ENCODE data around the gene HARS1. TPM values are rescaled to one million over a fixed set of nuclear protein-coding genes. Genes with fewer than 3 reads are reported as not detected.
A peak's percentile ranks its signal among the peaks of the same experiment; 100 is the strongest.
"Not testable (repeated sequence)": the region's sequence is repeated elsewhere in the genome, so short reads cannot be mapped to it uniquely, and the experiment has no call there.

Gene HARS1
- total and polyA plus RNA-seq, 10 of the 15 experiments (the other 5 are each of a cell fraction or from before 2014, with no cell fraction given): 12.0 to 93.8 (median 76.9) TPM

GRCh38 chr5:140664030-140664358 lies 27.2 kb downstream of the HARS1 start (continued):
- TF ChIP-seq, protein P1, sequence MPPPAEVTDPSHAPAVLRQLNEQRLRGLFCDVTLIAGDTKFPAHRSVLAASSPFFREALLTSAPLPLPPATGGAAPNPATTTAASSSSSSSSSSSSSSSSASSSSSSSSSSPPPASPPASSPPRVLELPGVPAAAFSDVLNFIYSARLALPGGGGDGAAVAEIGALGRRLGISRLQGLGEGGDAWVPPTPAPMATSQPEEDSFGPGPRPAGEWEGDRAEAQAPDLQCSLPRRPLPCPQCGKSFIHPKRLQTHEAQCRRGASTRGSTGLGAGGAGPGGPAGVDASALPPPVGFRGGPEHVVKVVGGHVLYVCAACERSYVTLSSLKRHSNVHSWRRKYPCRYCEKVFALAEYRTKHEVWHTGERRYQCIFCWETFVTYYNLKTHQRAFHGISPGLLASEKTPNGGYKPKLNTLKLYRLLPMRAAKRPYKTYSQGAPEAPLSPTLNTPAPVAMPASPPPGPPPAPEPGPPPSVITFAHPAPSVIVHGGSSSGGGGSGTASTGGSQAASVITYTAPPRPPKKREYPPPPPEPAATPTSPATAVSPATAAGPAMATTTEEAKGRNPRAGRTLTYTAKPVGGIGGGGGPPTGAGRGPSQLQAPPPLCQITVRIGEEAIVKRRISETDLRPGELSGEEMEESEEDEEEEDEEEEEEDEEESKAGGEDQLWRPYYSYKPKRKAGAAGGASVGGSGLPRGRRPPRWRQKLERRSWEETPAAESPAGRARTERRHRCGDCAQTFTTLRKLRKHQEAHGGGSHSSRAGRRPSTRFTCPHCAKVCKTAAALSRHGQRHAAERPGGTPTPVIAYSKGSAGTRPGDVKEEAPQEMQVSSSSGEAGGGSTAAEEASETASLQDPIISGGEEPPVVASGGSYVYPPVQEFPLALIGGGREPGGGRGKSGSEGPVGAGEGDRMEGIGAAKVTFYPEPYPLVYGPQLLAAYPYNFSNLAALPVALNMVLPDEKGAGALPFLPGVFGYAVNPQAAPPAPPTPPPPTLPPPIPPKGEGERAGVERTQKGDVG (CRISPR knock-in tag; IDR thresholded peaks at IDR 0.05): no peak
- TF ChIP-seq MTA3 (IDR thresholded peaks at IDR 0.05; ENCODE audit: borderline replicate concordance, low read length) (0 out of 2 replicates have a peak, but pooled peaks have one; percentile 24), HDAC6 (IDR thresholded peaks at IDR 0.05; ENCODE audit: unreplicated experiment) (no peak)
- TF ChIP-seq, protein P2, sequence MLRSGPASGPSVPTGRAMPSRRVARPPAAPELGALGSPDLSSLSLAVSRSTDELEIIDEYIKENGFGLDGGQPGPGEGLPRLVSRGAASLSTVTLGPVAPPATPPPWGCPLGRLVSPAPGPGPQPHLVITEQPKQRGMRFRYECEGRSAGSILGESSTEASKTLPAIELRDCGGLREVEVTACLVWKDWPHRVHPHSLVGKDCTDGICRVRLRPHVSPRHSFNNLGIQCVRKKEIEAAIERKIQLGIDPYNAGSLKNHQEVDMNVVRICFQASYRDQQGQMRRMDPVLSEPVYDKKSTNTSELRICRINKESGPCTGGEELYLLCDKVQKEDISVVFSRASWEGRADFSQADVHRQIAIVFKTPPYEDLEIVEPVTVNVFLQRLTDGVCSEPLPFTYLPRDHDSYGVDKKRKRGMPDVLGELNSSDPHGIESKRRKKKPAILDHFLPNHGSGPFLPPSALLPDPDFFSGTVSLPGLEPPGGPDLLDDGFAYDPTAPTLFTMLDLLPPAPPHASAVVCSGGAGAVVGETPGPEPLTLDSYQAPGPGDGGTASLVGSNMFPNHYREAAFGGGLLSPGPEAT (IDR thresholded peaks at IDR 0.05; ENCODE audit: low read depth): no peak

- H3K9ac ChIP-seq (ENCODE audit: control insufficient read depth, insufficient read depth, low read length); intact Hi-C loops (cut with micrococcal nuclease; ENCODE audit: unreplicated experiment); H4K20me1 ChIP-seq (ENCODE audit: control insufficient read depth, insufficient read depth); H3K9me3 ChIP-seq (replicated peaks; ENCODE audit: control insufficient read depth, insufficient read depth, low read length); ATAC-seq; H3K4me3 ChIP-seq; SMC1A ChIA-PET (ENCODE audit: uncharacterized antibody, unreplicated experiment); H3K79me2 ChIP-seq (ENCODE audit: control insufficient read depth, insufficient read depth, low read length); CTCF ChIA-PET; H3K4me1 ChIP-seq (ENCODE audit: control insufficient read depth, insufficient read depth, low read length); RAD21 ChIA-PET (ENCODE audit: unreplicated experiment); FAIRE-seq; H3K4me2 ChIP-seq (ENCODE audit: control insufficient read depth, insufficient read depth); DNase-seq (ENCODE audit: low read depth, low spot score); H3K27me3 ChIP-seq (replicated peaks in 1 of 2; ENCODE audit: control insufficient read depth in 2 of 2, insufficient read depth in 2 of 2, low read length in 1 of 2); in situ Hi-C loops (cut with MboI); H2AFZ ChIP-seq (ENCODE audit: control insufficient read depth, low read depth, low read length); BruUV-seq (replicated peaks); H3K27ac ChIP-seq (ENCODE audit: control insufficient read depth, insufficient read depth): not testable (repeated sequence)
- peaks cover 16 to 27% of the 10 kb centered on the region in 2 experiments for H3K36me3 ChIP-seq (ENCODE audit: control insufficient read depth in 2 of 2, insufficient read depth in 2 of 2, low read length in 1 of 2)
- WGBS (ENCODE audit: insufficient coverage, insufficient replicate concordance, low lambda C conversion rate, missing lambda C conversion rate): 97% methylated on average over 6 of the region's 6 CpGs
- POLR2A ChIA-PET: interaction anchor here (0.6 to 0.7 kb wide), 2 partner anchors 13 to 877 kb away, joined by 8 to 11 read pairs; partner anchors contain the start of genes IK and NDUFA2
These were observed 30.8 kb downstream of the HARS1 start for GRCh38 chr5:140660371-140660770.

All from GM12878 (cell line).